DOHH2 (cell line): ENCODE results near the gene CSAD.

ENCODE experiments used
- H3F3A ChIP-seq: fragments of 200-600 bp; sonication (generic), shearing (Covaris generic); 2 replicates; pipeline ENCODE4 v1.6.0; 2016; ENCODE audit warnings: antibody characterized with exemption, mild to moderate bottlenecking; ENCODE audit not compliant: control insufficient read depth, insufficient read depth
- H3K27ac ChIP-seq: fragments of 200-600 bp; sonication (generic); 2 replicates; pipeline ENCODE4 v1.5.1; 2014; ENCODE audit warnings: low read depth, mild to moderate bottlenecking, low read length, moderate library complexity
- H3K27me3 ChIP-seq: fragments of 200-600 bp; sonication (generic); 2 replicates; pipeline ENCODE4 v1.6.1; 2014; ENCODE audit warnings: mild to moderate bottlenecking, low read length, mixed read lengths; ENCODE audit not compliant: control insufficient read depth
- H3K36me3 ChIP-seq: fragments of 200-600 bp; sonication (generic); 2 replicates; pipeline ENCODE4 v1.6.1; 2014; ENCODE audit warnings: mild to moderate bottlenecking, low read length, moderate library complexity, mixed read lengths; ENCODE audit not compliant: control insufficient read depth
- H3K4me1 ChIP-seq: fragments of 200-600 bp; sonication (generic); 2 replicates; pipeline ENCODE4 v1.6.1; 2014; ENCODE audit warnings: mild to moderate bottlenecking, low read length, mixed read lengths; ENCODE audit not compliant: control insufficient read depth
- H3K4me2 ChIP-seq: fragments of 200-600 bp; sonication (generic); 2 replicates; pipeline ENCODE4 v1.6.0; 2014; ENCODE audit warnings: mild to moderate bottlenecking, low read length, moderate library complexity
- H3K4me3 ChIP-seq: fragments of 200-600 bp; sonication (generic); 2 replicates; pipeline ENCODE4 v1.5.1; 2014; ENCODE audit warnings: mild to moderate bottlenecking, low read length, mixed read lengths
- H3K79me2 ChIP-seq: fragments of 200-600 bp; sonication (generic); 2 replicates; pipeline ENCODE4 v1.6.1; 2014; ENCODE audit warnings: mild to moderate bottlenecking, low read length, mixed read lengths; ENCODE audit not compliant: control insufficient read depth
- H3K9me2 ChIP-seq: fragments of 200-600 bp; sonication (generic); replicated peaks from 2 replicates; pipeline ENCODE4 v1.6.1; 2014; ENCODE audit warnings: mild to moderate bottlenecking, low read length, mixed read lengths; ENCODE audit not compliant: control insufficient read depth
- H3K9me3 ChIP-seq: fragments of 200-600 bp; sonication (generic); 2 replicates; pipeline ENCODE4 v1.6.1; 2014; ENCODE audit warnings: antibody characterized with exemption, low read length, mixed read lengths; ENCODE audit not compliant: control insufficient read depth, insufficient read depth
- H4K20me1 ChIP-seq: fragments of 200-600 bp; sonication (generic); 2 replicates; pipeline ENCODE4 v1.6.0; 2014; ENCODE audit warnings: low read depth, mild to moderate bottlenecking, antibody characterized with exemption, low read length, moderate library complexity; ENCODE audit not compliant: control insufficient read depth, insufficient read depth
- CTCF ChIP-seq: fragments of 200-600 bp; sonication (generic); IDR thresholded peaks from one replicate; pipeline ENCODE4 v1.5.1; 2014; ENCODE audit warnings: antibody characterized with exemption, mild to moderate bottlenecking, low read depth, low read length; ENCODE audit not compliant: poor library complexity, severe bottlenecking
- EZH2phosphoT487 ChIP-seq: fragments of 200-600 bp; sonication (generic); IDR thresholded peaks from 2 replicates; pipeline ENCODE4 v1.6.1; 2017; ENCODE audit warnings: borderline replicate concordance, mild to moderate bottlenecking, antibody characterized with exemption, low read length, moderate library complexity, mixed read lengths

The CSAD gene

GRCh38 chr12:53185582-53186153 is 4.9 kb upstream of the CSAD start:
- Histone ChIP-seq H3K9me3 (no peaks in the 10 kb centered on the region), H3K27me3 (no peaks in the 10 kb centered on the region), H3K4me1 (peaks cover 29% of the 10 kb centered on the region), H4K20me1 (no peaks in the 10 kb centered on the region; the same call in 1 of the 2 replicates), H3K9me2 (no peaks in the 10 kb centered on the region), H3F3A (peaks cover 10% of the 10 kb centered on the region), H3K36me3 (peaks cover 88% of the 10 kb centered on the region), H3K79me2 (peaks cover 41% of the 10 kb centered on the region), H3K4me2 (no peak overlapping the region), H3K27ac (no peak overlapping the region), H3K4me3 (no peak overlapping the region)
- no peak for TF ChIP-seq CTCF
- no peak for TF ChIP-seq EZH2phosphoT487

GRCh38 chr12:53184828-53185227 is 4.1 kb upstream of the CSAD start:
- TF ChIP-seq CTCF (no peak), EZH2phosphoT487 (no peak)
- H3K4me3 ChIP-seq, result no peak overlapping the region
- H3K79me2 ChIP-seq, result peaks cover 41% of the 10 kb centered on the region
- no peaks in the 10 kb centered on the region for H3K27me3 ChIP-seq
- H3K36me3 ChIP-seq, result peaks cover 82% of the 10 kb centered on the region
- H4K20me1 ChIP-seq, result no peaks in the 10 kb centered on the region; the same call in 1 of the 2 replicates
- no peak overlapping the region for H3K27ac ChIP-seq
- H3F3A ChIP-seq, result peaks cover 6% of the 10 kb centered on the region; the same call in 1 of the 2 replicates
- no peaks in the 10 kb centered on the region for H3K9me3 ChIP-seq
- peaks cover 27% of the 10 kb centered on the region for H3K4me1 ChIP-seq
- no peak overlapping the region for H3K4me2 ChIP-seq
- H3K9me2 ChIP-seq, result no peaks in the 10 kb centered on the region

GRCh38 chr12:53182903-53183302 is 2.2 kb upstream of the CSAD start:
- H3K27me3 ChIP-seq, result no peaks in the 10 kb centered on the region
- no peaks in the 10 kb centered on the region for H3K9me3 ChIP-seq
- TF ChIP-seq EZH2phosphoT487 (no peak), CTCF (no peak)
- H3K36me3 ChIP-seq, result peaks cover 67% of the 10 kb centered on the region
- H3K79me2 ChIP-seq, result peaks cover 41% of the 10 kb centered on the region
- peaks cover 38% of the 10 kb centered on the region for H3K4me1 ChIP-seq
- peaks cover 2% of the 10 kb centered on the region; the same call in 1 of the 2 replicates for H3F3A ChIP-seq
- no peaks in the 10 kb centered on the region for H3K9me2 ChIP-seq
- peak overlapping the region; percentile 86 for H3K4me2 ChIP-seq
- no peak overlapping the region for H3K27ac ChIP-seq
- no peaks in the 10 kb centered on the region; the same call in 1 of the 2 replicates for H4K20me1 ChIP-seq
- peak overlapping the region; percentile 84 for H3K4me3 ChIP-seq
